ENCODE results near the gene CCDC85B.

The CCDC85B gene

GRCh38 chr11:65858681-65859087, 31.8 kb upstream of the CCDC85B start:
- DNase-seq (ENCODE audit: insufficient read length) (no peak), FAIRE-seq (no peak)
- no peak for TF ChIP-seq TAF1 (IDR thresholded peaks at IDR 0.05; ENCODE audit: borderline replicate concordance, low read depth, low read length)
- no peak for TF ChIP-seq POLR2AphosphoS5 (IDR thresholded peaks at IDR 0.05; ENCODE audit: low read depth, low read length)
- TF ChIP-seq POLR2A (IDR thresholded peaks at IDR 0.05; ENCODE audit: low read depth, low read length): no peak; the same call in 1 of the 2 replicates

GRCh38 chr11:65859095-65859811, 31.2 kb upstream of the CCDC85B start:
- FAIRE-seq: peak; percentile 93
- DNase-seq (ENCODE audit: insufficient read length): peak; percentile 95
- TF ChIP-seq POLR2AphosphoS5 (IDR thresholded peaks at IDR 0.05; ENCODE audit: low read depth, low read length) (peak; percentile 99), TAF1 (IDR thresholded peaks at IDR 0.05; ENCODE audit: borderline replicate concordance, low read depth, low read length) (peak; percentile 96), POLR2A (IDR thresholded peaks at IDR 0.05; ENCODE audit: low read depth, low read length) (peak; percentile 95)

- TF ChIP-seq TAF1 (IDR thresholded peaks at IDR 0.05; ENCODE audit: borderline replicate concordance, low read depth, low read length) (no peak), POLR2AphosphoS5 (IDR thresholded peaks at IDR 0.05; ENCODE audit: low read depth, low read length) (peak; percentile 89), POLR2A (IDR thresholded peaks at IDR 0.05; ENCODE audit: low read depth, low read length) (peak; percentile 56; the same call in 1 of the 2 replicates)
- DNase-seq (ENCODE audit: insufficient read length) (no peak), FAIRE-seq (no peak)
These were observed 30.6 kb upstream of the CCDC85B start for GRCh38 chr11:65859812-65860277.

- peak; percentile 95 for DNase-seq (ENCODE audit: insufficient read length)
- peak; percentile 69; the same call in 1 of the 2 replicates for TF ChIP-seq POLR2A (IDR thresholded peaks at IDR 0.05; ENCODE audit: low read depth, low read length)
- TF ChIP-seq TAF1 (IDR thresholded peaks at IDR 0.05; ENCODE audit: borderline replicate concordance, low read depth, low read length): peak; percentile 69; the same call in 1 of the 2 replicates
- TF ChIP-seq POLR2AphosphoS5 (IDR thresholded peaks at IDR 0.05; ENCODE audit: low read depth, low read length): peak; percentile 28; the same call in 1 of the 2 replicates
- no peak for FAIRE-seq
These were observed 30.0 kb upstream of the CCDC85B start, which contains the start of gene MUS81 for GRCh38 chr11:65860278-65861164. Gene MUS81 (plus strand): TSS chr11:65860433. CDS start chr11:65860754, 321 bp downstream.

GRCh38 chr11:65861165-65861505, 29.3 kb upstream of the CCDC85B start:
- DNase-seq (ENCODE audit: insufficient read length) (no peak), FAIRE-seq (no peak)
- no peak for TF ChIP-seq POLR2AphosphoS5 (IDR thresholded peaks at IDR 0.05; ENCODE audit: low read depth, low read length)
- no peak for TF ChIP-seq TAF1 (IDR thresholded peaks at IDR 0.05; ENCODE audit: borderline replicate concordance, low read depth, low read length)
- no peak for TF ChIP-seq POLR2A (IDR thresholded peaks at IDR 0.05; ENCODE audit: low read depth, low read length)

- FAIRE-seq (peak; percentile 56), DNase-seq (ENCODE audit: insufficient read length) (peak; percentile 7)
- TF ChIP-seq POLR2AphosphoS5 (IDR thresholded peaks at IDR 0.05; ENCODE audit: low read depth, low read length) (no peak), POLR2A (IDR thresholded peaks at IDR 0.05; ENCODE audit: low read depth, low read length) (no peak), TAF1 (IDR thresholded peaks at IDR 0.05; ENCODE audit: borderline replicate concordance, low read depth, low read length) (no peak)
These were observed 28.8 kb upstream of the CCDC85B start for GRCh38 chr11:65861533-65862183.

- DNase-seq (ENCODE audit: insufficient read length) (no peak), FAIRE-seq (no peak)
- TF ChIP-seq POLR2A (IDR thresholded peaks at IDR 0.05; ENCODE audit: low read depth, low read length) (no peak), POLR2AphosphoS5 (IDR thresholded peaks at IDR 0.05; ENCODE audit: low read depth, low read length) (no peak), TAF1 (IDR thresholded peaks at IDR 0.05; ENCODE audit: borderline replicate concordance, low read depth, low read length) (no peak)
These were observed 28.2 kb upstream of the CCDC85B start for GRCh38 chr11:65862191-65862735.

GRCh38 chr11:65862941-65863888, 27.3 kb upstream of the CCDC85B start:
- DNase-seq (ENCODE audit: insufficient read length) (no peak), FAIRE-seq (no peak)
- TF ChIP-seq POLR2AphosphoS5 (IDR thresholded peaks at IDR 0.05; ENCODE audit: low read depth, low read length) (peak; percentile 21; the same call in 1 of the 2 replicates), POLR2A (IDR thresholded peaks at IDR 0.05; ENCODE audit: low read depth, low read length) (peak; percentile 48; the same call in 1 of the 2 replicates), TAF1 (IDR thresholded peaks at IDR 0.05; ENCODE audit: borderline replicate concordance, low read depth, low read length) (no peak)

GRCh38 chr11:65863889-65864705, 26.4 kb upstream of the CCDC85B start:
- no peak for DNase-seq (ENCODE audit: insufficient read length)
- FAIRE-seq: no peak
- TF ChIP-seq TAF1 (IDR thresholded peaks at IDR 0.05; ENCODE audit: borderline replicate concordance, low read depth, low read length) (no peak), POLR2A (IDR thresholded peaks at IDR 0.05; ENCODE audit: low read depth, low read length) (0 out of 2 replicates have a peak, but pooled peaks have one; percentile 5), POLR2AphosphoS5 (IDR thresholded peaks at IDR 0.05; ENCODE audit: low read depth, low read length) (peak; percentile 15; the same call in 1 of the 2 replicates)

All from GM12892 (cell line).